HG02759 (cell line): ENCODE measurements around the gene EYA4.

ENCODE experiments used
- ATAC-seq: cut with Tn5 transposase; IDR thresholded peaks from one replicate; pipeline ENCODE4 v1.9.1; 2021; ENCODE audit warnings: mild to moderate bottlenecking, moderate library complexity; ENCODE audit not compliant: unreplicated experiment

Gene EYA4

DNA sequence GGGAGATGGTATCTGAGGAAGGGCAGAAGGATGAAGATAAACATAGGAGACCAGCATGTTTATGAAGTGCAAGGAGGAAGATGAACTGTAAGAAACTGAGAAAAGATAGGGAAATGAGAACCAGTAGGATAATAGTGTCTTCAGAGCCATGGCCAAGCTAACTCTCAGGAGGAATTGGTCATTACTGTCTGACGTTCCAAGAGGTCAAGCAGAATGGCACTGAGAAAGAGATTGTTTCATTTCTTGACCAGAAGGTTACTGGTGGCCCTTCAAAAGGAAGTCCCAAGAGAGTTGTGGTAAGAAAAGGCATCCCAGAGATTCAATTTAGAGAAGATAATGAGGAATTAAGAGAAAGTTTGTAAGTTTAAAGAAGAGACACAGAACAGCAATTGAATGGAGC, 47.5 kb downstream of the EYA4 start:
- ATAC-seq = no peak

DNA sequence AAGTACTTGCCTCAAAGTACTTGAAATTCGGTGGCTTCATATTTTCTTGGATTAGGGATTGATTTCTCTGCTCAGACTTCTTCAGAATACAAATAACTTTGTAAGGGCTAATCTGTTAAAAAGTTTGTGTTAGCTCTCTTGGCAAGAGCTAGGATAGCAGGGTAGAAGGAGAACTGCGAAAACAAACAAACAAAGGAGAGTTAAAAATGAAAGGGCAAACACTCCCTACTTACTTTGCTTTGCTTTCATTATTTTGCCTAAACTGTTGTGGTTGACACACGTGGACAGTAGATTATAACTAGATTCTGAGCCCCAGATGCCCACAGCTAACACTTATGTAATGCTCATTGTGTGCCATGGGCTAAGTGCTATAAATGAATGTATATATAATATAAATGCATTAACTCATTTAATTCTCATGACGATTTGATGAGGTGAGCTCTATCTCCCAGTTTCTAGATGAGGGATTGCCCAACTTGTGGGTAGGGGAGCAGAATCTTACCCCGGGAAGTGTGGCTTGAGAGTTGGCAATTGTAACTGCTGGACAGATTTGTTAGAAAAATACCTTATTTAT, 48.7 kb downstream of the EYA4 start:
- no peak for ATAC-seq

DNA sequence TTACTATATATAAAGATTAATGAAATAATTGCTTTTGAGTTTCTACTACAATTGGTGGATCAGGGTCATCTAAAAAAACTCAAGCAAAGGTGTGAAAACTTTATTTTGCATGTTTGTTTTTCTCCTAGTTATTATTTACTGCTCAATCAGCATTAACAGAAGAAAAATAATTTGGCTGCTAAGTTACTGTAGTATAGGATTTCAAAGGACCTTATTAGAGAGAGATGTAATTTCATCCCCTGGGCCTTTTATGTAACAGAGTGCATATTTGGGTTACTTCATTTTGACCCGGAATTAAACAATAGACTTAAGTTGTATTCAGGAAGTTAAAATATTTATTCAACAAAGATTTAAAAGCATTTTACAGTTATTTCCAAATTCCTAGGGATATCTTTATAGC, 49.8 kb downstream of the EYA4 start:
- no peak for ATAC-seq

DNA sequence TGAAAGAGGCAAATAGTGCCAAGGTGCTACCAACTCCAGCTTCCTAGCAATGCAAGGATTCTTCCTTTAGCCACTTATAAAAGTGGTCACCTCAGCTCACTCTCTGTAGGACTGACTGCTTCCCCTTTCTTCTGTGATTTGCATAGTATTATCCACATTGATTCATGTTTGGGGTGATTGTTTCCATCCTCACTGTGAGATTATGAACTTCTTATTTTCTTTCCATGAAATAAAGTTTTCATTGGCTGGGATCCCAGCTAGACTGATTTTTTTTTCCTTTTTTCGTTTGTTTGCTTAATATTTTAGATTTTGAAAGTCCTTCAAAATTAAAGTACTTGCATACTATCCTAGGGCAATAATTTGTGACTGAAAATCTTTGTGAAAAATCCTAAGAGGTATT, 50.5 kb downstream of the EYA4 start:
- ATAC-seq = no peak

DNA sequence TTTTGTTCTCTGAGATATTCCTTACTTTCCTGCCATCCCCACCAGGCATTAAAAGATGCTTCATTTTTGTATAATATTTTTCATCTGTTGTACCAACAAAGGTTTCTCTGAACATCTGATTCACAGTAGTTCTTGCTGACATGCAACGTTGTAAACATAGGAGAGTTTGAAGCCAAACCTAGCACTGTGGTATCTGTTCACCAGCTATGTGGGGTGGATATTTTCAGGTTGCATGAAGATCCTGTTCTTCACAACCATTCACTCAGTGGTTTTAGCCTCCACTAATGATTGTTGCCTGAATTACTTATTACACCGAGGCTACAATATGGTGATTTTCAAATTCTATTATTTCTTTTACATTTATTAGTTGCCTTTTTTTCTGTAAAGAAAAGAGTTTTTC, 56.5 kb downstream of the EYA4 start:
- ATAC-seq = no peak

DNA sequence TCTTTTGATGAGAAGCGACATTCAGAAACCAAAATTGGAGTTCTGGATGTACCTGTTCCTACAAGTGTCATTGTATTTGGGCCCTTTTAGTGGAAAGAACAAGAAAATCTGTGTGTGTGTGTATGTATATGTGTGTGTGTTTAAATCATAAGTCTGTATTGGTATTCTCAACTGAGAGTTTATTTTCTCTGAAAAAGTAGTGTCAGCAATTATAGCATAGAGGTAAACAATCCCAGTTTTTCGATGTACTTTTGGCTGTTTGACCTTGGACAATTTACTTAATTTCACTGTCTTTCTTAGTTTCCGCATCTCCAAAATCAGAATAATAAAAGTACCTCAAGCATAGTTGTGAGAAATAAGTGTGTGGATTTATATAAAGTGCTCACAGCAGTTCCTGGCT, 57.2 kb downstream of the EYA4 start:
- ATAC-seq = no peak

DNA sequence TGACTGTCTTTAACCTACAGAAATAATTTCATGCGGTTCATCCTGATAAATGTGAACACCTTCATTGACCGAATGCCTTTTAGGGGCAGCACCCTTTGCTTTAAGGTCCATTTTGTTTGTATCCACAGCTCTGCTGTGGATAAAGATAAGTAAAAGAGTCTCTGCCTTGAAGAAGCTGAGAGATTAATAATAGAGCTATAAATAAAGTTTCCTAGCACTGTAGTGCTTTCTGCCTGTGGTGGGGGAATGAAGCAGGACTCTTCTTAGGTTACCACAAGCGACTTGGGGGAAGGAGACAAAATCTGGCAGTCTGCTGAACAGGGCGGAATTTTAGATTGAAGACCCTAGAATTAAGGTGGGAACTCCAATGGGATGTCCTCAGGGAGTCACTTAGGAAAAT, 57.6 kb downstream of the EYA4 start:
- no peak for ATAC-seq

DNA sequence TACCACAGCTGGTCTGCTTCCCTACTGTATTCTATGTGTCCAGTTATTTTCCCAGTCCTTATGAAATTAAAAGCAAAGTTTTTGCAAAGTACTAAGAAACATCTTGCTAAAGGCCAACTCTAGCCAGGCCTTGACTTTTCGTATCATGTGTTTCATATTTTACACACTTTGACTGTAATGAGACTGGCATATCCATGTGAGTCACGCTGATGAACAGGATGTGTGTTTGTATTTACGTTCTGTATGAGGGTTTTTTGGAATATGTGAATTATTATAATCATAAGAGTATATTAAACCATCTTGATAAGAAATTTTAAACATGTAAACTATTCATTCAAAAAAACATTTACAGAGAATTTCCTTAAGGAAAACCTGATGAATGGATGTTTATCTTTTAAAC, 59.7 kb downstream of the EYA4 start:
- no peak for ATAC-seq

DNA sequence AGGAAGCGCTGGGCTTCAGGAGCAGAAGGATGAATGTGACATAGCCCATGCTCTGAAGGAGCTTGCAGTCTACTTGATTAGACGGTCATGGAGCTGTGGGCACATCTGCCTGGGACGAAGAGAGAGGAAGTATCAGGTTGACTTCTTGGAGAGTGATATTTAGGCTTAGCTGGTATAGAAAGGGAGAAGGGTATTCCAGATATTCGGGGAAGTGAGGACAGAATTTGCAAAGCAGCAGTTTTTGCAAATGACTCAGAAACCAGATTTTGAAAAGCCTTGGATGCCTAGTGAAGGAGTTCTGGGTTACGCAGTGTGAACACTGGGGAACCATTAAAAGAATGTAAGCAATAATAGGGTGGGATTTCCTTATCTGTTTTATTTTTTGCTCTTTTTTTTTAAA, 60.7 kb downstream of the EYA4 start:
- no peak for ATAC-seq

DNA sequence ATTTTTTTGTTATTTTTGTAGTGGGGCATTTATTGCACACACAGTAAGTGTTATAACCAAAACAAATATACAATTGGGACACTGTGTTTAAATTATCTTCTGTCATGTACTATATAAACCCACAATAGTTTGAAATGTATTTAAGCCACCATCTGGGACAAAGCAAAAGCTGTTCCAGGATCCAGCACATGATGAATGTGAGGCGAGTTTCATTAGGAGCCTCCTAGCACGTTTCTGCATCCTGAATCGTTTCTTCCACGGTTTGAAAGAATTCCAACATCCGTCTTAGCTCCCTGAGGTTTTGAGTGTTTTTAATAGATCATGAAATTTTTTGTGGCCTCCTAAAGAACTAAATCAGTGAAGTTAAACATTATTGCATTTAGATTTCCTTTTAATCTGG, 65.8 kb downstream of the EYA4 start:
- ATAC-seq = no peak

DNA sequence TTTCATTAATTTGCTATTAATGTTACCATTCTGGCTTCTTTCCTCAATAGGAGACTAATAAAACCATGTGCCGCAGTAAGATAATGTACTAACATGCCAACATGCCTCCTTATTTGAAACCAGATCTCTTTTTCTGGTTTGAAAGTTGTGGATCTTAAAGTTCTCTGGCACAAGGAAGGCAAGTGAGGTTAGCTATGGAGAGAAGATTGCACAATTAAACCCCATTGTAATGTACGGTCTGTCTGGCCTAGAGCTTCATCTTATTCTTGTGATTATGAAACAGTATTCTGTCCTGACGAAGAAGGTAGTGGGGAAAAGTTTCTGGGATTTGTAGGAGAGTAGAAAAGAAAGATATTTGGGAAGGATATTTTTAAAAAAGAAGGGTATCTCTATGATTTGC, 68.4 kb downstream of the EYA4 start:
- ATAC-seq = no peak

DNA sequence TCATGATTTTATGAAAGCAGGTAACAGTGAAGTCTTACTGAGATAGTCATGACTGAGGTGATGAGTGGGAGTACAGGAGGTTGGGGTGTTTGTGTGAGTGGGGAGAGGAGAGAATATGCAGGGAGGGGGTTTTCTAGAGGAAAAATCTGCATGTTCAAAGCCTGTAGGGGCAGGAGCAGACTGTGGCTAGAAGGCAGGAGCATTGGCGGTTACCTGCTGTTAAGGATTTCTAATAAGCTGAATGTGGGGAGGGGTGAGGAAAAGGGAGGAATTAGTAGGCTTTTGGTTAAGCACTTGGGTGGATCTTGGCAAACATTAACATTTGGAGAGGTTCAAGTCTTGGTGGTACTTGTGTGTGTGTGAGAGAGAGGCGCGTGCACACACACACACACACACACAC, 70.8 kb downstream of the EYA4 start:
- ATAC-seq = no peak

DNA sequence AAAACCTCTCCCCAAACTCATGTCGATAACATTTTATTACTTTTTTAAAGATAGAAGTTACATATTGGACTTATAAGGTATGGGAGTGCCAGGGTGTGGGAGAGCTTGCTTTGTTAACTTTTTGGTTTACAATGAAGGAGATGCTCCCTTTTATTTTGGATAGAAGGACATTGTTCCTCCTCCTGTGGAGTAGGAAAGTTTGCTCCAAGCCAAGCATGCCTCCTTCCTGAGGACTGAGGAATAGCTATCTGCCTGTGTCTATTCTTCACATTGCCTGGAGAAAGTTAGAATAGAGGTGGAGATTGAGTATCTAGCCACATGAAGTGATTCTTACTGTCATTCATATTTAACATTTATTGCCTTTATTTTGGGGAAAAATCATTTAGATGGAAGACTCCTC, 71.9 kb downstream of the EYA4 start:
- no peak for ATAC-seq

DNA sequence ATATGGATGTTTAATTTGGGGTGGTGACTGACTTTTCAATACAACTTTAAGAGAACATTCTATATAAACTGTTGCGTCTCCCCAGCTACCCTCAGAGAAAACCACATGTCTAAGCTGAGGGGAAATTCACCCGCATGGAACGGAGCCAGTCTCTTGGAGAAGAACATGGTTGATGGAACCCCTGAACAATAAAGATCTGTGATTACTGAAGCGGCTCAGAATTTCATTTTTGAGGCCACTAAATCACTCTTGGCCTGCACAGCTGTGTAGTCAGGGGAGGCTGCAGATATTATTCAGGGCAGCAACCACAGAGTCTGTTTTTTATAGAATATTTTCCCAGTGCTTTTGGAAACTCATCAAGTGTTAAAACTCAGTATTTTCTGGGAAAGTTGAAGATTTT, 73.8 kb downstream of the EYA4 start:
- no peak for ATAC-seq

DNA sequence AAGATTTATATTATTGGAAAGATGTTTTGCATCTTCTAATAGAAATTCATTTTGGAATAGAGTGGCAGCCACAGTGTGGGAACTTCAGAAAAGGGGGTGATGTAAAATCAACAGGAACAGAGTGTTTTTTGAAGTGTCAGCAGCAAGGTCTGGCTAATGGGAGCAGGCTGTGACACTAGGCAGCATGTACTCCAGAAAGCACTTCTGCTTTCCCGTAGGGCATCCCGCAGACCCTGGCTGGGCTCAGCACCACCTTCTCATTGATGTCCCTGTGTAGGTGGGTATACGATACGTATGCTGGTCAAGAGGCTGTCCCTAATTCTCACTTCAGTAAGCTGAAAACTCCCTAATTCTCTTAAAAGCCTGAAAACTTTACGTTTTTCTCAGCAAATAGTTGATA, 74.7 kb downstream of the EYA4 start:
- ATAC-seq = no peak

DNA sequence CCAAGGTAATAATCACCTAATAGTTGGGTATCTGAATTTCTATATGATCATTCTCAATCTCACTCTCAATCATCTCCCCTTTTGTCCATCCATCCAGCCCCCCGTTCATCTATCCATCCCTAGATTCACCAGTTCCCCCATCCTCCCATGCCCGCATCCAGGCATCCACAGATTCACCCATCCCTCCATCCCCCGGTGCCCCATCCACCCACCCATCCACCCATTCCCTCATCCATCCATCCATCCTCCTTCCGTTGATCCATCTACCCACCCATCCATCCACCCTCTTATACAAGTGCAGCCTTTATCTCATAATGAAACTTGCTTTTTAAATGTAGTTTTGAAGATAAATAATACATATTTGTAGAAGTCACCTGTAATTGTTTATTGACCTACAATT, 76.5 kb downstream of the EYA4 start:
- ATAC-seq = no peak

DNA sequence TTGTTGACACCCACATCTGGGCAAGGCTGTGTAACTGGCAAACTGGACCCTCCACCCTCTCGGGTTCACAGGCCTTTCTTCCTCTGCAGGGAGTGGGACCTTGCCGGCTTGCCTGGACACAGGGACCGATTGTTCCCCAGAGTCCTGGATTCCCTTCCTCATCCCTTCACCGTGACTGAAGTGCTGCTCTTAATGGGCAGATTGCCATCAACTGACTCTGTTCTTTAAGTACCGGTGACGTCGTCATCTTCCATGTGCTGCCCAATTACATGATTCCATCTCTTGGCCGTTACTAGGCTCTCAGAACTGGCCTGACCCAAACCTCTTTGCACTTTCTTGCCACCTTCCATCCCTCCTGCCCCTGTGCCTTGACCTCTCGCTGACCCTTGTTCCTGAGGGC, 85.4 kb downstream of the EYA4 start:
- no peak for ATAC-seq

DNA sequence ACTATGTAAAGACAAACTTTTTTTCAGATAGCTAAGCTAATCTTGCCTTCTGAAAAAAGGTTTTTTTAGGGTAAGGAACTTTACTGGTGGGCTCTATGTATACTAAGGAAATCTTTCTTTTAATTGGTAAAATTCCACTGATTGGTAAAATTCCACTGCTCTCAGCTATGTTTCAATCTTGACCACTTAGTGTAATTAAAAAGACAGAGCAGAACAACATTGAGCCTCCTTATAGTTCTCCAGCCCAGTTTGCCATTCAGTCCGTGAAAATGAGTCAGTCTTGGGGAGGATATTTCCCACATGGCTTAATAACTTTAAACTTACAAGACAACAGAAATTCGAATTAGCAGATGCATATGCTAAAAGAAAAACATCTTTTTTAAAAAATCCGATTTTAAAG, 92.7 kb downstream of the EYA4 start:
- ATAC-seq = no peak

DNA sequence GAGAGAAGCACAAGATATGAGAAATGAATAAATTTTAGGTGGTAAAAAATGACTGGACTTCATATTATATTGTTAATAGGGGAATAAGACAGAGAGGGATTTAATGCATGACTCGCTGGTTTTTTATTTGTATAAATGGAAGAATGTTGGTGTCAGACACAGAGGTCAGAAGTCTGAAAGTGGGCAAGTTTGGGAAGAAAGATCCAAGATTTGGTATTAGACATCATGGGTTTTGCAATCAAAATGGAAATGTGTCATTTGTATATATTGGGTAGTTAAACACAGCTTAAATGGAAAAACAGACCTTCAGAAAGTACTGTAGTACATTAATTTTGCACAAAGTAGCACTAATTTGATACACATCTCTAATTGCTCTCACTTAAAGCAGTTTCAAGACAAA, 96.2 kb downstream of the EYA4 start:
- no peak for ATAC-seq

DNA sequence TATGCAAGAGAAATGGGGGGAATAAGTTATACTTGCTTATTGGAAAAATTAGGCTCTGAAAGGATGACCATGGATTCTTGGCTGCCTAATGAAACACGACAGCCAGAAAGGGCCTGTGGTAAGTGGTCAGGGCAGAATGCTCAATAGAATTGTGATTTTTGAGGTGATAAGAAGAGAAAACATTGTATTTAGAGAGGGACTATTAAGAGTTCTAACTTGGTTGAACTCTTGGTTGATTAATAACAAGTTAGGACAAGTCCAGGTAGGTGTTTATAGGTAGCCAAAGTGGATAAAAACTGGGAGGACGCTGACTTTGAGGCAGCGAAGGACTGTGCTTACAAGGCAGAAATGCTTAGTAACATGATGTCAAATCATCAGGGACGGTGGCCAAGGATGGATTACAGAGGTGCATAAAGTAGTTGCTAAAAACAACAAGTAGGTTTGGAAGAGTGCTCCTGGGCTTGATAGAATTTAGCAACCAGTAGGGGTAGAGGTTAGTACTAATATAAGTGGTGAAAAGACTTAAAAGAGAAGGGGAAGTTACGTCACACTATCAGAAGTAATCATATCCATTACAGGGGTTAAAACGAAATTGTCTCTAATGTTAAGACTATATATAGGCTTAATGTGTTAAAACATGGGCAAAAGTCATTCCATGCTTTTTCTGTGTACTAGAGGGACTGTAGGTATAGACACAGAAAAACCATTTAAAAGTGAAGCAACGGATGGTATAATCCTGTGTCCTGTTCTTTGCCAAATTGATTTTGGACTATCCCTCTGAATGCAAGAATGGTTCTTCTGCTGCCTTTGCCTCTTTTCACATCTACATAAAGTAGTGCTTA, 98.6 kb downstream of the EYA4 start:
- no peak for ATAC-seq

DNA sequence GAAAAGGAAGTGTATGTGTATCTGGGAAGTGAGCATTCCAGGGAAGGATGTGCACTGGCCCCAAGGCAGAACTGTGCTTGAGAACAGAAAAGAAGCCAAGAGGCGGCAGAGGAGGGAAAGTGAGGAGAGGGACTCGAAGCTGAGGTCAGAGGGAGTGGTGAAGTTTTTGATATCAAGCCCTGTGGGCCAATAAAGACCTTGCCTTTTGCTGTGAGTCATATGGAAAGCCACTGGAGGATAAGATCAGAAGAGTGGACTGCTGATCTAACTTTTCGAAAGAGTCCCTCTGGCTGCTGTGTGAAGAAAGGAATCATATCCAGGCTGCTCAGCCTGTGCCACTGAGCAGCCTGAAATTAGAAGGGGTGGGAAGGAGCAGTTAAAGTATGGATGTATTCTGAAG, 99.4 kb downstream of the EYA4 start:
- no peak for ATAC-seq

DNA sequence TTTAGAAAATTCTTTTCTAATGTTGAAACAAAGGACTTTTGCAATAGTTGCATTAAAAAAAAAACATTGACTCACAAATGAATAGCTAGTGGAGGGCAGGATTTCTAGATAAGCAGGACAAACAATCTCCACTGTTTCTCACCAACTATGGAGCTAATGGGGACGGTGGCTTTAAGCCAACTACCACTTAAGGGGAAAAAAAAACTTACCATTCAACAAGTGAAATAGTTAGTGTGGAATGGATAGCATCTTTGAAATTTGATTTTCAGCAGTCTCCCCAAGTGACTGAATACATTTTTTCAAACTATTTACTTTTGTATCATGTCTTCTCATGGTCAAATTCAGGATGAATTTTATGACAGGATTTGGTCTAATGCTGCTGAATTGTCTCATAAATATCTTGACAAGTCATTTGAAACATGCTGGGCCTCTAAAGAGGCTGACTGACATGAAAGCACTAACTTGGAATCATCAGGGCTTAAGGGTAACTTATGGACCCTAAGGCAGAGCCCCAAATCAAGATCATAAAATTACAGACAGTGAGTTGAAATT, 100.5 kb downstream of the EYA4 start:
- no peak for ATAC-seq

DNA sequence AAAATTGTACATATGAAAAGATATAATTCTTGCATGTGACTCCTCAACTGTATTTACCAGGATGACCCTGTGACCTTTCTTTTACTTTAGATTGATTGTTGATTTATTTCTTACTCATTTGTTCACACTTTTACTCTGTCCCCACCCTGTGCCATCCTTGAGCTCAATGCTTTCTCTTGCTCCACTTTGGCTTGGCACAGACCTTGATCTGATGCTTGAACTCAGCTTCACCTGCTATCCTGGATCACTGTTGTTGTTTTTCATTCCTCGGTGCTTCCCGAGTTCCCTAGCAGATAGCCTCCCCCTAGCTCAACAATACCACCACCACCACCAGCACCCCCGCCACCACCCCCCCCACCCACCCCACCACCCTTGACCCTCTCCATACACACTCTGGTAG, 102.1 kb downstream of the EYA4 start:
- ATAC-seq = no peak
